Activated CD4-positive, alpha-beta T cell treated with anti-CD3 and anti-CD28 coated beads, Interleukin-2, amount 10 ng/mL, durations not matched to agents 24 days and 14 days (primary cell): ENCODE measurements around the gene ADSL. TPM values are rescaled to one million over a fixed set of nuclear protein-coding genes. Genes with fewer than 3 reads are reported as not detected.

ENCODE experiments used
- DNase-seq: peaks from one replicate; pipeline ENCODE4 v3.0.0; 2022
- H3K27ac Mint-ChIP-seq: one replicate; pipeline ENCODE4 v1.8.0; 2022; ENCODE audit warnings: mild to moderate bottlenecking, mixed read lengths
- H3K27me3 Mint-ChIP-seq: one replicate; pipeline ENCODE4 v1.8.0; 2022; ENCODE audit warnings: mixed read lengths
- H3K36me3 Mint-ChIP-seq: one replicate; pipeline ENCODE4 v1.8.0; 2022; ENCODE audit warnings: low read depth, mild to moderate bottlenecking, mixed read lengths
- H3K4me1 Mint-ChIP-seq: one replicate; pipeline ENCODE4 v1.8.0; 2021; ENCODE audit warnings: mixed read lengths
- H3K4me3 Mint-ChIP-seq: one replicate; pipeline ENCODE4 v1.8.0; 2022; ENCODE audit warnings: mild to moderate bottlenecking, moderate library complexity, mixed read lengths
- H3K9me3 Mint-ChIP-seq: one replicate; pipeline ENCODE4 v1.8.0; 2021; ENCODE audit warnings: mixed read lengths
- intact Hi-C: fragments of 100-400 bp; cut with micrococcal nuclease; formaldehyde crosslinking; loops from one replicate; pipeline ENCODE4 v1.15.1; 2023
- total RNA-seq: library from RNA; stranded (reverse); gene quantifications from 2 replicates; pipeline ENCODE4 v1.2.3, GENCODE V29; 2022

The ADSL gene
- total RNA-seq, 1 donor from 2014 or later, result 172 TPM

DNA sequence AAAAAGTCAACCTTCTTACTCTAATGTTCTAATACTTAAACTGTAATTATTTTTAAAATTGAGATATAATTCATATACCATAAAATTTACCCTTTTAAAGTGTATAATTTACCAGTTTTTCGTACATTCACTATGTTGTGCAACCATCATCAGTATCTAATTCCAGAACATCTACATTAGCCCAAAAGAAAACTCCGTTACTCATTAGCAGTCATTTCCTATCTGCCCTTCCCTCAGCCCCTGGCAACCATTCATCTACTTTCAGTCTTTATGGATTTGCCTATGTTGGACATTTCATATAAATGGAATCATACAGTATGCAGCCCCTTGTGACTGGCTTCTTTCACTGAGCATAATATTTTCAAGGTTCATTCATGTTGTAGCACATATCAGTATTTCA lies 46.3 kb downstream of the ADSL start:
- DNase-seq, result no peak
- Mint-ChIP-seq H3K4me1 (peaks cover 27% of the 10 kb centered on the region), H3K36me3 (peaks cover 23% of the 10 kb centered on the region), H3K27ac (no peak overlapping the region), H3K4me3 (no peak overlapping the region), H3K27me3 (no peaks in the 10 kb centered on the region), H3K9me3 (no peaks in the 10 kb centered on the region)
- intact Hi-C loops, result no loop called here

DNA sequence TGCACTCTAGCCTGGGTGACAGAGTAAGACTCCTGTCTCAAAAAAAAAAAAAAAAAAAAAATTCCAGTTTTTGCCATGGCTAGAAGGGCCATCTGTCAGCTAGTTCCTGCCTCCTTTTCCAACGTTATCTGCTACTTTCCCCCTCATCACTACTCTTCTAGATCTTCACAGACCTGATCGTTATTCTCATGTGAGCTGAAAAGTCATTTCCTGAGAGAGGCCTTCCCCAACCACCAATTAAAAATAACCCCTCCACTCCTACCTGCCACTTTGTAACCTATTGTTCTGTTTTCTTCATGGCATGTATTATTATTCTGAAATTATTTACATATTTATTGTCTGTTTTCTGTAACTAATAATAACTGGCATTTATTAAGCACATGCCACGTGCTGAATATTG lies 48.3 kb downstream of the ADSL start:
- DNase-seq, result no peak
- intact Hi-C loops, result no loop called here
- no peaks in the 10 kb centered on the region for H3K9me3 Mint-ChIP-seq
- H3K27me3 Mint-ChIP-seq, result no peaks in the 10 kb centered on the region
- H3K36me3 Mint-ChIP-seq, result peaks cover 14% of the 10 kb centered on the region
- H3K4me3 Mint-ChIP-seq, result no peak overlapping the region
- H3K4me1 Mint-ChIP-seq, result peaks cover 20% of the 10 kb centered on the region
- no peak overlapping the region for H3K27ac Mint-ChIP-seq

DNA sequence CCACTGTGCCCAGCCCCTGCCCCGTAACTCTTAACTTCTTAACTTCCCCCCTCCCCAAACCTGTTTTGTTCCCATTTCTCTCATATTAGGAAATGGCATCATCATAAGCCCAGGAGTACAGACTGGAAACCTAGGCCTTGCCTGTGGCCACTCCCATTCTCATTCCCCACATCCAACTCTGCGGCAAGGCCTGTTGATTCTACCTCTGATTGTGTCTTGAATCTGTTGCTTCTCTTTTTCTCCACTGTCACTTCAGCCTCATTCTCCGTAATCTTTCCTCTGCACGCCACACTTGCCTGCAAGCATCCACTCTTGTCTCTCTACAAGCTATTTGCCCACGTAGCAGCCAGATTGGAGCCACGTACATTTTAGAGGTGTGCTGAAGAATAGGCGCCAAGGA lies 49.3 kb downstream of the ADSL start:
- Mint-ChIP-seq H3K27ac (no peak overlapping the region), H3K9me3 (no peaks in the 10 kb centered on the region), H3K36me3 (peaks cover 18% of the 10 kb centered on the region), H3K4me1 (peaks cover 28% of the 10 kb centered on the region), H3K27me3 (no peaks in the 10 kb centered on the region), H3K4me3 (no peak overlapping the region)
- intact Hi-C loops, result no loop called here
- DNase-seq, result no peak

- Mint-ChIP-seq H3K4me1 (peaks cover 39% of the 10 kb centered on the region), H3K27ac (no peak overlapping the region), H3K9me3 (no peaks in the 10 kb centered on the region), H3K27me3 (no peaks in the 10 kb centered on the region), H3K36me3 (peaks cover 28% of the 10 kb centered on the region), H3K4me3 (no peak overlapping the region)
- DNase-seq, result no peak
- intact Hi-C loops, result no loop called here
These were observed 50.6 kb downstream of the ADSL start for GRCh38 chr22:40396882-40397281.

- H3K4me1 Mint-ChIP-seq, result peaks cover 40% of the 10 kb centered on the region
These were observed 51.1 kb downstream of the ADSL start for GRCh38 chr22:40397396-40397795.

DNA sequence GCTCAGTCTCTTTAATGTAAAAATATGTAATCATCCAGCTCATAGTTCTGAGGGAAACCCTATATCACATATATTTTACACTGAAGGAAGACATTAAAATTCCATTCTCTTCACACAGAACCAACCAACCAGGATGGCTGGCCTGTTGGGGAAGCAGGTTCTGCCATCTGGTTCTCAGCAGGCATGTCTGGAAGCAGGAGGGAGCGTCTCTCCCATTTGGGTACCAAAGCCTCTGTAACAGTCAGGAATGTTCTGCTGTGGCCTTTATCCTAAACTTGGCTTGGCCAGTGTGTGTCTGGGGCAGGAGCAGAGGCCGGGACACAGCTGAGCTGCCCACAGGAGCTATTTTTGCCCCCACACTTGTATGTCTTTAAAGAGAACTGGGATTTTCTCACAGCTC lies 53.3 kb downstream of the ADSL start:
- no peak for DNase-seq
- no peaks in the 10 kb centered on the region for H3K27me3 Mint-ChIP-seq
- H3K36me3 Mint-ChIP-seq, result peaks cover 48% of the 10 kb centered on the region
- H3K27ac Mint-ChIP-seq, result no peak overlapping the region
- peaks cover 48% of the 10 kb centered on the region for H3K4me1 Mint-ChIP-seq
- intact Hi-C loops, result no loop called here
- peak overlapping the region; percentile 70 for H3K4me3 Mint-ChIP-seq
- H3K9me3 Mint-ChIP-seq, result no peaks in the 10 kb centered on the region

More at GRCh38 chr22:40397396-40397795, 51.1 kb downstream of the ADSL start:
- no peak overlapping the region for H3K4me3 Mint-ChIP-seq
- H3K9me3 Mint-ChIP-seq, result no peaks in the 10 kb centered on the region
- no peaks in the 10 kb centered on the region for H3K27me3 Mint-ChIP-seq
- H3K27ac Mint-ChIP-seq, result peak overlapping the region; percentile 26
- H3K36me3 Mint-ChIP-seq, result peaks cover 32% of the 10 kb centered on the region
- no peak for DNase-seq
- intact Hi-C loops, result no loop called here

DNA sequence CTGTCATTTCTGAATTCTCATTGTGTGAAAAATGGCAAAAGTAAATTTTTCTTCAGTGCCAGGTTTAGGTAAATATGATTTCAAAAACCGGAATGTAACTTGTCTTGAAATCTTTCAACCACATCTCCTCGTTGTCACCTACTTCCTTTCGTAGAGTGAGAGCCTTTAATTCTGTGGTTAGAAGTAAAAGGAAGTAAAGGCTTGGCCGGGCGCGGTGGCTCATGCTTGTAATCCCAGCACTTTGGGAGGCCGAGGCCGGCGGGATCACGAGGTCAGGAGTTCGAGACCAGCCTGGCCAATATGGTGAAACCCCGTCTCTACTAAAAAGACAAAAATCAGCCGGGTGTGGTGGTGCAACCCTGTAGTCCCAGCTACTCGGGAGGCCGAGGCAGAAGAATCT lies 53.9 kb downstream of the ADSL start:
- intact Hi-C loops, result no loop called here
- peak; percentile 86 for DNase-seq
- H3K27ac Mint-ChIP-seq, result peak overlapping the region; percentile 66
- H3K4me1 Mint-ChIP-seq, result peaks cover 48% of the 10 kb centered on the region
- peak overlapping the region; percentile 70 for H3K4me3 Mint-ChIP-seq
- H3K9me3 Mint-ChIP-seq, result no peaks in the 10 kb centered on the region
- H3K27me3 Mint-ChIP-seq, result no peaks in the 10 kb centered on the region
- H3K36me3 Mint-ChIP-seq, result peaks cover 48% of the 10 kb centered on the region

GRCh38 chr22:40401532-40401931 lies 55.2 kb downstream of the ADSL start:
- H3K4me3 Mint-ChIP-seq, result peak overlapping the region; percentile 69
- peaks cover 44% of the 10 kb centered on the region for H3K36me3 Mint-ChIP-seq
- H3K27ac Mint-ChIP-seq, result peak overlapping the region; percentile 84
- no peaks in the 10 kb centered on the region for H3K27me3 Mint-ChIP-seq
- intact Hi-C loops, result loop anchor here (1.0 kb wide), 1 partner anchor 16 kb away; no protein-coding TSS in a partner anchor
- peak; percentile 80 for DNase-seq
- H3K4me1 Mint-ChIP-seq, result peaks cover 42% of the 10 kb centered on the region
- H3K9me3 Mint-ChIP-seq, result no peaks in the 10 kb centered on the region

DNA sequence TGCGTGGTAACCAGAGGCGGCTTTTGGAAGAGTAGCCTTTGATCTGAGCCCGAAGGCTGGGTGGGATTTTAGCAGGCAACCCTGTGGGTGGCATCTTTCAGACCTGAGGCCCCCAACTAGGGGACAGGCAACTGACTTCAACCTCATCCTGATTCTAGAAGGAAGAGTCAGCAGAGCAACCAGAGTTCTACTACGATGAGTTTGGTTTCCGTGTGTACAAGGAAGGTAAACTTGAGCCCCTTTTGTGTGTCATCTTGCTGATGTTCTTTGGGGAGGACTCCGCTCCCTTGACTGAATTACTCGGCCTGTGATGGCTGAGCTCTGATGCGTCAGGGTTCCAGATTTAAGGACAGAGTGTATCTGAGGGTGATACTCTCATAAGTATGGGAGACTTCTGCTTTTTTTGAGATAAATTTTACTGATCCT lies 55.7 kb downstream of the ADSL start:
- intact Hi-C loops, result loop anchor here (1.0 kb wide), 1 partner anchor 17 kb away; no protein-coding TSS in a partner anchor
- H3K4me3 Mint-ChIP-seq, result peak overlapping the region; percentile 69
- H3K27ac Mint-ChIP-seq, result peak overlapping the region; percentile 84
- no peaks in the 10 kb centered on the region for H3K9me3 Mint-ChIP-seq
- peaks cover 43% of the 10 kb centered on the region for H3K36me3 Mint-ChIP-seq
- H3K4me1 Mint-ChIP-seq, result peaks cover 41% of the 10 kb centered on the region
- DNase-seq, result no peak
- H3K27me3 Mint-ChIP-seq, result no peaks in the 10 kb centered on the region

- Mint-ChIP-seq H3K27me3 (no peaks in the 10 kb centered on the region), H3K4me1 (peaks cover 36% of the 10 kb centered on the region), H3K27ac (peak overlapping the region; percentile 7), H3K9me3 (no peaks in the 10 kb centered on the region), H3K4me3 (no peak overlapping the region), H3K36me3 (peaks cover 42% of the 10 kb centered on the region)
- intact Hi-C loops, result no loop called here
- no peak for DNase-seq
These were observed 56.8 kb downstream of the ADSL start for GRCh38 chr22:40403141-40403540.

- peaks cover 42% of the 10 kb centered on the region for H3K36me3 Mint-ChIP-seq
- H3K27ac Mint-ChIP-seq, result no peak overlapping the region
- no peaks in the 10 kb centered on the region for H3K9me3 Mint-ChIP-seq
- peaks cover 36% of the 10 kb centered on the region for H3K4me1 Mint-ChIP-seq
- H3K27me3 Mint-ChIP-seq, result no peaks in the 10 kb centered on the region
- no peak for DNase-seq
- intact Hi-C loops, result no loop called here
- H3K4me3 Mint-ChIP-seq, result no peak overlapping the region
These were observed 57.4 kb downstream of the ADSL start for GRCh38 chr22:40403651-40404050.

DNA sequence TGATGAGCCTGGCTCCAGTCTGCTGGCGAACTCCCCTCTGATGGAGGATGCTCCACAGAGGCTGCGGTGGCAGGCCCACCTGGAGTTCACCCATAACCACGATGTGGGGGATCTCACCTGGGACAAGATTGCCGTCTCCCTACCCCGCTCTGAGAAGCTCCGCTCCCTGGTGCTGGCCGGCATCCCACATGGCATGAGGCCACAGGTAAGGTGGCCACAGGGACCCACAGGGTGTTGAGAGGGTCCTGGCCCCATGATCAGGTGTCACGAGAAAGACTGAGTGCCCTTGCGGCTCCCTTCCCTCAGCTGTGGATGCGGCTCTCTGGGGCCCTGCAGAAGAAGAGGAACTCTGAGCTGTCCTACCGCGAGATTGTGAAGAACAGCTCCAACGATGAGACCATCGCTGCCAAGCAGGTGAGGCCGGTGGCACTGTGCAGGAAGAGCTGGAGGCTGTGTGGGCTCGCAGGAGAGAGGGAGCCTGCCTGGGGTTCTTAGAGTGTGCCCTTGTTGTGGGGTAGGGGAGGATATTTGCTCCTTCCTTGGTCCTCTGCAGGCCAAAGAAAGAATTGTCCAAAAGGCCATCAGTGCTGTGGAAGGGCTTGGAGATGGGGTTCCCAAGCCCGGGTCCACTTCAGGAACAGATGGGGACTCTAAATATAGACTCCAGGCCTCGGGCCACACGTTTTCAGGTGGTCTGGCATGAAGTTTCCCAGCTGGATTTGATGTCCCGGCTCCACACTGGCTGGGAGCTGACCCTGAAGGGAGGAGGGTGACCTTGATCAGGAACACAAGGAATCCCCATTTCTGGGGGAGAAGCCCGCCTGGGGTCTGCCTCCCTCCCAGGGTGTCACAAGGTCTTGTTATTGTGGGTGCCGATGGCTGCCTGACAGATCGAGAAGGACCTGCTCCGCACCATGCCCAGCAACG lies 58.2 kb downstream of the ADSL start:
- Mint-ChIP-seq H3K27ac (no peak overlapping the region), H3K4me3 (no peak overlapping the region), H3K36me3 (peaks cover 45% of the 10 kb centered on the region), H3K9me3 (no peaks in the 10 kb centered on the region), H3K4me1 (peaks cover 34% of the 10 kb centered on the region), H3K27me3 (no peaks in the 10 kb centered on the region)
- intact Hi-C loops, result no loop called here
- no peak for DNase-seq

DNA sequence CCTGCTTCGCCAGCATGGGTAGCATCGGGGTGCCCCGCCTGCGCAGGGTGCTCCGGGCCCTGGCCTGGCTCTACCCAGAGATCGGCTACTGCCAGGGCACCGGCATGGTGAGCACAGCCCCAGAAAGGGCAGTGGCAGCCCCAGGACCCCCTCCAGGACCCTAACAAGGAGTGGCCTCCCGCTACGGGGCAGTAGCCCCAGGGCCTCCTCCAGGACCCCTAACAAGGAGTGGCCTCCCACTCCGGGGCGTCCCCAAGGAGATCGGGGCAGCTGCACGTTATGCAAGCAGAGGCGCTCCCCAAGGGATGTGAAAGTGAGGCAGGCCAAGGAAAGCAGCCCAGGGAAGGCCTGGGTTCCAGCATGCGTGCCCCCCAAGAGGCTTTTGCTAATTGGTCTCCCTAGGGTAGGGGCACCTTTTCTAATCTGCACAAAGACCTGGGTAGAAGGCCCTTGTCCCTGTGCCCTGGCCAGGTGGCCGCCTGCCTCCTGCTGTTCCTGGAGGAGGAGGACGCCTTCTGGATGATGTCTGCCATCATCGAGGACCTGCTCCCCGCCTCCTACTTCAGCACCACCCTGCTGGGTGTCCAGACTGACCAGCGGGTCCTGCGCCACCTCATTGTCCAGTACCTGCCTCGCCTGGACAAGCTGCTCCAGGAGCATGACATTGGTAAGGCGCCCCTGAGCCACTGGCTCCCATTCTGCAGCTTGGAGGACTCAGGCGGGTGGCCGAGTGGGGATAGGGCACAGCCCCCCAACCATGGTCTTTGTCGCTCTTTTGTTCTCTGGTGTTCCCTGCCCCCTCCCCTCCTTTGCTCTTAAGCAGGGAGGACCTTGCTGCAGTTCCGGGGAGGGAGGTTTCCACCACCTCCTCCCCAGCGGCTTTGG lies 59.1 kb downstream of the ADSL start:
- intact Hi-C loops, result no loop called here

More for the DNA sequence above, 59.1 kb downstream of the ADSL start:
- H3K27me3 Mint-ChIP-seq, result no peaks in the 10 kb centered on the region
- peaks cover 27% of the 10 kb centered on the region for H3K4me1 Mint-ChIP-seq
- H3K27ac Mint-ChIP-seq, result no peak overlapping the region
- H3K4me3 Mint-ChIP-seq, result no peak overlapping the region
- no peak for DNase-seq
- peaks cover 47% of the 10 kb centered on the region for H3K36me3 Mint-ChIP-seq
- H3K9me3 Mint-ChIP-seq, result no peaks in the 10 kb centered on the region
